Measurements from ENCODE around the gene GPR61. TPM values are rescaled to one million over a fixed set of nuclear protein-coding genes. Genes with fewer than 3 reads are reported as not detected.

GPR61 gene
- total RNA-seq, 1 donor from 2014 or later: 0.43 TPM

- Mint-ChIP-seq H3K4me3 (ENCODE audit: low read depth) (no peak overlapping the region), H3K36me3 (ENCODE audit: low read depth) (peaks cover 54% of the 10 kb centered on the region), H3K27me3 (ENCODE audit: low read depth) (no peaks in the 10 kb centered on the region), H3K9me3 (no peaks in the 10 kb centered on the region), H3K4me1 (ENCODE audit: low read depth) (peaks cover 56% of the 10 kb centered on the region), H3K27ac (no peak overlapping the region)
- DNase-seq (ENCODE audit: low spot score): peak; percentile 38
- intact Hi-C loops (cut with micrococcal nuclease): no loop called here
These were observed 39.8 kb upstream of the GPR61 start for GRCh38 chr1:109499661-109500536.

DNA sequence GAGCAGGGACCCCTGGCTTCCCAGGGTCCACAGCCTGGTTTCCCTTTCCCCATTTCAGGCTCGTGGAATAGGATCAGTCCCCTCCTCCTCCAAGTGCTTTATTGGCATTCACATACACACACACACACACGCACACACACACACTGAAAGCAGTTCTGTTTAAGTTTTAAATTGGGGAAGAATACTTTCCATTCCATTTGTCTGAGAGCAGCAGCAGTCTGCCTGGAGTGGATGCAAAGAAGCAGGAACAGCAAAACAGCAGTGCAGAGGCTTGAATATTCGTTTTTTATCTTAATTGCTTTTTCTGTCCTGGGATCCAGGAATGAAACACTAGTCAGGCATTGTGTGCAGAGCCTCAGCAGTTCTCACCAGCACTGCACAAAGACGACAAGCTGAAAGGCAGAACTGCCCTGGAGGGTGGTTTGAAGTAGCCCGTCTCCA is 38.7 kb upstream of the GPR61 start:
- Mint-ChIP-seq H3K27me3 (ENCODE audit: low read depth) (no peaks in the 10 kb centered on the region), H3K4me1 (ENCODE audit: low read depth) (peaks cover 50% of the 10 kb centered on the region), H3K9me3 (no peaks in the 10 kb centered on the region), H3K36me3 (ENCODE audit: low read depth) (peaks cover 49% of the 10 kb centered on the region), H3K27ac (no peak overlapping the region), H3K4me3 (ENCODE audit: low read depth) (no peak overlapping the region)
- no peak for DNase-seq (ENCODE audit: low spot score)
- intact Hi-C loops (cut with micrococcal nuclease): no loop called here

DNA sequence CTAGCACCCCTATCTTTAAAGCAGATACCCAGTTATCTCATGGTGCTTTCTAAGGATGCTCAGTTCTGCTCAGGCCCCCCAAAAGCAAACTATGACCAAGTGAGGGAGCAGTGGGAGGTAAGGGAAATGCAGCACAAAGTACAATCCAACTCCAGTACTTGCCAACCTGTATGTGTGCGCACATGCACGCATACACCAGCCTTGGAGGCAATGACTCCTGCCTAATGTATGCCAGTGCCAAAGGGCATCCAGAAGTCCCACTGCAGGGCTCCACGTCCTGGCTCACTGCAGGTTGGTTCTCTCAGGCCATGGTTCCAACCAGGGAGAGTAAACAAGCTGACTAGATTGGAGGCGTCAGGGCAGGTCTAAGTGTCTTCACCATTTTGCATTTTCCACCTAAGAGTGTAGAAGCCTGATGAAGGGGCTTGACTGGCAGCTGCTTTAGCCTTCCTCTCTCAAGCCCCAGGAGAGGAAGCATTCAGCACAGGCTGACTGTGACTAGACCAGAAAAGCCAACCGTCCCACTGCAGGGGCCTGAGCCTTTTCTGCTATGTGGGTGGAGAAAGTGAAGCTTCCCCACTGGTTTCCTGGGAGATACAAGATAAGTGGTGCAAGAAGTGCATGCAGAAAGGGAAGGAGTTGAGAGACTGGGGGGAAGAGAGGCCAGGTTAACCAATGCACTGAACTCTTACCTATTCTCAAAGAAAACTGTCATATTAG is 37.9 kb upstream of the GPR61 start:
- H3K27me3 Mint-ChIP-seq (ENCODE audit: low read depth): no peaks in the 10 kb centered on the region
- H3K4me3 Mint-ChIP-seq (ENCODE audit: low read depth): peak overlapping the region; percentile 32
- H3K27ac Mint-ChIP-seq: peak overlapping the region; percentile 38
- peaks cover 45% of the 10 kb centered on the region for H3K4me1 Mint-ChIP-seq (ENCODE audit: low read depth)
- H3K36me3 Mint-ChIP-seq (ENCODE audit: low read depth): peaks cover 41% of the 10 kb centered on the region
- H3K9me3 Mint-ChIP-seq: no peaks in the 10 kb centered on the region
- intact Hi-C loops (cut with micrococcal nuclease): no loop called here
- DNase-seq (ENCODE audit: low spot score): no peak

- H3K36me3 Mint-ChIP-seq (ENCODE audit: low read depth): peaks cover 37% of the 10 kb centered on the region
- peaks cover 45% of the 10 kb centered on the region for H3K4me1 Mint-ChIP-seq (ENCODE audit: low read depth)
- DNase-seq (ENCODE audit: low spot score): peak; percentile 40
- H3K4me3 Mint-ChIP-seq (ENCODE audit: low read depth): no peak overlapping the region
- H3K9me3 Mint-ChIP-seq: no peaks in the 10 kb centered on the region
- H3K27ac Mint-ChIP-seq: no peak overlapping the region
- H3K27me3 Mint-ChIP-seq (ENCODE audit: low read depth): peaks cover 5% of the 10 kb centered on the region
- intact Hi-C loops (cut with micrococcal nuclease): no loop called here
These were observed 37.3 kb upstream of the GPR61 start for GRCh38 chr1:109502364-109502851.

- Mint-ChIP-seq H3K27me3 (ENCODE audit: low read depth) (peaks cover 16% of the 10 kb centered on the region), H3K4me1 (ENCODE audit: low read depth) (peaks cover 47% of the 10 kb centered on the region), H3K27ac (no peak overlapping the region), H3K36me3 (ENCODE audit: low read depth) (peaks cover 26% of the 10 kb centered on the region), H3K9me3 (no peaks in the 10 kb centered on the region), H3K4me3 (ENCODE audit: low read depth) (no peak overlapping the region)
- intact Hi-C loops (cut with micrococcal nuclease): no loop called here
- no peak for DNase-seq (ENCODE audit: low spot score)
These were observed 35.7 kb upstream of the GPR61 start for GRCh38 chr1:109503935-109504334.

DNA sequence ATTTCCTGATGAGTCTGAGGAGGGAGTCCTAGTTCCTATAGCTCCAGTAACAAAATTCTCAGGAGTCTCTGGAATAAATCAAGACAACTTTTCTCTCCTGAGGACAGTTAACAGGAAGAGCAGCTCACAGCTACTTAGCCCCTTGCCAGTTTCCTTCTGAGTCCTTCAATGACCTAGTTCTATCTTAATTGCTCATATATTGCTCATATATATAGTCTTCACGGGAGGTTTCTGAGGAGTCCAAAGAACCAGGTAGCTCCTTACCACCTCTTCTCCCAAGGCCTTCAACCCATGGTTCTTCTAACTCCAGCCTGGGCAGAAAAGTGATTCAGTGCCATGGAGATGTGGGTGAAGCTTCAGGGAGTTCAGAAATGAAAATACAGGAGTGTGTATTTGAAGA is 34.7 kb upstream of the GPR61 start:
- Mint-ChIP-seq H3K9me3 (no peaks in the 10 kb centered on the region), H3K27ac (no peak overlapping the region), H3K4me3 (ENCODE audit: low read depth) (no peak overlapping the region), H3K36me3 (ENCODE audit: low read depth) (peaks cover 16% of the 10 kb centered on the region), H3K4me1 (ENCODE audit: low read depth) (peaks cover 45% of the 10 kb centered on the region), H3K27me3 (ENCODE audit: low read depth) (peaks cover 21% of the 10 kb centered on the region)
- no peak for DNase-seq (ENCODE audit: low spot score)
- intact Hi-C loops (cut with micrococcal nuclease): no loop called here

GRCh38 chr1:109508001-109508872 is 31.4 kb upstream of the GPR61 start:
- intact Hi-C loops (cut with micrococcal nuclease): no loop called here
- Mint-ChIP-seq H3K4me1 (ENCODE audit: low read depth) (peaks cover 16% of the 10 kb centered on the region), H3K9me3 (no peaks in the 10 kb centered on the region), H3K27ac (no peak overlapping the region), H3K27me3 (ENCODE audit: low read depth) (peaks cover 43% of the 10 kb centered on the region), H3K4me3 (ENCODE audit: low read depth) (peak overlapping the region; percentile 76), H3K36me3 (ENCODE audit: low read depth) (no peaks in the 10 kb centered on the region)
- DNase-seq (ENCODE audit: low spot score): no peak

DNA sequence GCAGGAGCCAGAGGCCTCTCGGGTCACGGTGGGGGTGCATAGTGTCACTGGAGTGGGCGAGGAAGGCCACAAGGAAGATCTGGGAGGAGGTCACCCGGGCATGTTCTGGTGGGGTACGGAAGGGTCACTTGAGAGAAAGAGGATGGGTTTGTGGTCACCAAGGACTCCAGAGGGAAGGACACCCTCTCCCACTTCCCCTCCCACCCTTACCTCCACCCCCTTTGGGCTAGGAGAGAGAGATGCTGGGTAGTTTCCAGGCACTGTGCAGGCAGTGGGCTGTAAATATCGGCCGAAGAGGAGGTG is 30.8 kb upstream of the GPR61 start:
- Mint-ChIP-seq H3K4me3 (ENCODE audit: low read depth) (peak overlapping the region; percentile 76), H3K36me3 (ENCODE audit: low read depth) (no peaks in the 10 kb centered on the region), H3K9me3 (no peaks in the 10 kb centered on the region), H3K4me1 (ENCODE audit: low read depth) (peaks cover 16% of the 10 kb centered on the region), H3K27ac (no peak overlapping the region), H3K27me3 (ENCODE audit: low read depth) (peaks cover 45% of the 10 kb centered on the region)
- DNase-seq (ENCODE audit: low spot score): no peak
- intact Hi-C loops (cut with micrococcal nuclease): no loop called here

DNA sequence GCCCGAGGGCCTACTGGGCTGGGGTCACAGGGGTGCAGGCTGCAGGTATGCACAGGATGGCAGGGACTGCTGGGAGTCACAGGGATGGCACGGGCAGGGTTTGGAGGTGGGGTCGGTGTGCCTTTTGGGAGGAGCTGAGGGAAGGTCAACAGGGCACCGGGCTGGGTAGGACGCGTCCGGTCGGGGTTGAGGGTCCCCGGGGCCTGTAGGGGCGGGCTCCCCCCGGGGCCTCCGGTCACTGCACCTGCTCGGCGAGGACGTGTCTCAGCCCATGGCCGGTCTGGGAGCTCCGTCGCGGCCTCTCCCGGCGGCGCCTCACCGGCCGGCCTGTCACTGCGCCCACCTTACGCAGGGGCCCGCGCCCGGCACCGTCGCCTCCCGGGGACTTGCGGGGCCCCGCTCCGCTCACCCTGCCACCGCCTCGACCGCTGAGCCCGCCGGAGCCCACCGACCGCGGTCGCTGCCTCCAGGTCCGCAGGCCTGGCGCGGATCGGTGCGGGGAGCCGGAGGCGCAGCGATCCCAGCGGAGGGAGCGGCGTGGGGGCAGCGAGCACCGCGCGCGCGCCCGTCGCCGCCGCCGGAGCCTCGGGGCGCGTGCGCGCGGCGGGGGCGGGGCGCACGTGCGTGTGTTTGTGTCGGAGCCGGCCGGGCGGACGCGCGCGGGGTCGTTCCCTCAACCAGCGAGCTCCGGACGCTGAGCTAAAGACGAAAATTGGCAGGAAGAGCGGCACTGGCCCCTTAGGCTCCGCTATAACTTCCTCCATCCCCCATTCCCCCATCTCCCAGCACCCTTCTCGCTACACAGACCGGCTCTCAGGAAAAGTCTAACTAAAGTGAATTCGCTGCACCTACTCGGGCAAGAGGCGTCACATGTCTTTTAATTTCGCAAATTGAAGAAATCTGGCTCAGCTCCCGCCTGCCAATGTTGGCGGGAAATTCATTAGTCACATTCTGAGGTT is 30.2 kb upstream of the GPR61 start, which contains the start of gene AMIGO1:
Gene AMIGO1 (minus strand): TSS at position 552 of the 959 bp plus-strand sequence. CDS start 815 bp downstream, outside the sequence.
- H3K27ac Mint-ChIP-seq: no peak within 1 kb of the TSS
- intact Hi-C loops (cut with micrococcal nuclease): no loop called here

DNA sequence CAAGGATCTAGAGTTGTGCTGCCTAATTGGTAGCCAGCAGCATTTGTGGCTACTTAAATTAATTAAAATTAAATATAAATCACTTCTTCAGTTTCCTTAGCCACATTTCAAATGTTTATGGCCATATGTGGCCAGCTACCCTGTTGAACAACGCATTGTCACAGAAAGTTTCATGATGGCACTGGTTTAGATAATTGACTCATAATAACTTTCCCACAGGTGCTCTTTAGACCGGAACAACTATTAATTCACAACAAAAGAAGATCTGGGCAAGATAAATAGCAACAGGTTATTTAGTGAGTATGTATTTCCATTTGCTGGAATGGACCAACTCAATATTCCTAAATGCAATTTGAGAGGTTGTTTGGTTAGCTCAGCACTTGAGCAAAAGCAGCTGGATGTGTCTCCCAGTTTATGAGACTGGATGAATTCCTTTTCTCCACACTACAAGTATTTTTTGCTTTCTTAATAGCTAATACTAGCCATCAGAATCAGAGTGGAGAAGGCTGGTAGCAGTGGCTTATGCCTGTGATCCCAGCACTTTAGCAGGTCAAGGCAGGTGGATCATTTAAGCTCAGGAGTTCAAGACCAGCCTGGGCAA is 26.5 kb upstream of the GPR61 start:
- Mint-ChIP-seq H3K9me3 (no peaks in the 10 kb centered on the region), H3K36me3 (ENCODE audit: low read depth) (no peaks in the 10 kb centered on the region), H3K4me1 (ENCODE audit: low read depth) (peaks cover 10% of the 10 kb centered on the region), H3K4me3 (ENCODE audit: low read depth) (no peak overlapping the region), H3K27ac (no peak overlapping the region), H3K27me3 (ENCODE audit: low read depth) (peaks cover 41% of the 10 kb centered on the region)
- no peak for DNase-seq (ENCODE audit: low spot score)
- intact Hi-C loops (cut with micrococcal nuclease): no loop called here

More for the DNA sequence above, 30.2 kb upstream of the GPR61 start, which contains the start of gene AMIGO1:
- DNase-seq (ENCODE audit: low spot score): peak; percentile 41
- peaks cover 45% of the 10 kb centered on the region for H3K27me3 Mint-ChIP-seq (ENCODE audit: low read depth)
- H3K9me3 Mint-ChIP-seq: no peaks in the 10 kb centered on the region
- H3K4me1 Mint-ChIP-seq (ENCODE audit: low read depth): peaks cover 13% of the 10 kb centered on the region
- H3K36me3 Mint-ChIP-seq (ENCODE audit: low read depth): no peaks in the 10 kb centered on the region
- peak within 1 kb of the TSS; percentile 81 for H3K4me3 Mint-ChIP-seq (ENCODE audit: low read depth)

DNA sequence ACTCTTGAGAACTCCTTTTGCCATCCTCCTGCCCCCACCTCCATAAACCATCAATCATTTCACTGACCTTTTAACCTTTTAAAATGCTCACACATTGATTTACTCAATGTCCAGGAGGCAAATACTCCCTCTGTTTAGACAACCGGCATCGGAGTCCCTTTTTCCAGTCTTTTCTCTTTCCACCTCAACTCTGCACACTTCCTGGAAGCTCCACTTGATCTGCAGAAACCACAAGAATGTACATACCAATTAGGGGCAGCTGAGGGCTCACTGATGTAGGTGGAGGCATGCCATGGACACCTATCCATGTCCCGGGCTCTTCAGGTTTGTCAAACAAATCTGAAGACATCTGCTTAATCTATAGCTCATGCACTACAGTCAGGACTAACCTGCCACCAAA is 24.8 kb upstream of the GPR61 start:
- H3K4me3 Mint-ChIP-seq (ENCODE audit: low read depth): no peak overlapping the region
- no peak for DNase-seq (ENCODE audit: low spot score)
- no peak overlapping the region for H3K27ac Mint-ChIP-seq
- no peaks in the 10 kb centered on the region for H3K9me3 Mint-ChIP-seq
- no peaks in the 10 kb centered on the region for H3K36me3 Mint-ChIP-seq (ENCODE audit: low read depth)
- H3K27me3 Mint-ChIP-seq (ENCODE audit: low read depth): peaks cover 30% of the 10 kb centered on the region
- intact Hi-C loops (cut with micrococcal nuclease): no loop called here
- peaks cover 3% of the 10 kb centered on the region for H3K4me1 Mint-ChIP-seq (ENCODE audit: low read depth)

All from activated T-helper 2 cell treated with anti-CD3 and anti-CD28 coated beads, Interferon-gamma antibody, Interleukin-2, Interleukin-4, amounts not matched to agents 10 μg/mL and 5 μg/mL and 100 μg/mL, durations not matched to agents 14 hours and 24 hours and 36 hours (primary cell).